ENCODE data around the gene YWHAE.

DNA sequence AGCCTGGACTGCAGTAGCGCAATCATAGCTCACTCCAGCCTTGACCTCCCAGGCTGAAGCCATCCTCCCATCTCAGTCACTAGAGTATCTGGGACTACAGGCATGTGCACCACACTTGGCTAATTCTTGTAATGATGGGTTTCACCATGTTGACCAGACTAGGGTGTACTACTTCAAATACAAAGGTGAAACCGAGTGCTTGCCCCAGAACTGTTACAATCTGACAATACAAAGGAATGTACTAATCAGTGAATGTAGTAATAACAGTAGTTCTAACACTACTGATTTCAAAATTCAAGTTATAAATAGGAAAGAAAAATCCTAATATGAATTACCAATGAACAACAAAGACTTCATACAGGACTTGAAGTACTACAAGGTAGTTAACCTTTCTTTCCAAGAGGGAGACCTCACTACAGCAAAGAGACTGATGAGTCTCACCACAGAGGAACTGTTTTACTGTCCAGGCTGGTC lies 31.6 kb upstream of the YWHAE start:
- TF ChIP-seq EZH2phosphoT487 (IDR thresholded peaks at IDR 0.05; ENCODE audit: insufficient read depth, low read depth) (no peak), EZH2 (IDR thresholded peaks at IDR 0.05; ENCODE audit: insufficient read depth, poor library complexity, severe bottlenecking) (no peak)

Data from GM23248 (cell line).